Neural progenitor cell (in vitro differentiated cells): Measurements from ENCODE around the gene SMAD7. TPM values are rescaled to one million over a fixed set of nuclear protein-coding genes. Genes with fewer than 3 reads are reported as not detected.
A peak's percentile ranks its signal among the peaks of the same experiment; 100 is the strongest.

Experiments used
- DNase-seq: peaks from one replicate; pipeline ENCODE4 v3.0.0-alpha.2; 2016; ENCODE audit warnings: low spot score
- H2AFZ ChIP-seq: fragments of 200-600 bp; sonication (generic); replicated peaks from 2 replicates; pipeline ENCODE4 v1.6.1; 2016; ENCODE audit warnings: antibody characterized with exemption
- H3F3A ChIP-seq: fragments of 200-600 bp; sonication (generic); 2 replicates; pipeline ENCODE4 v1.6.1; 2016; ENCODE audit warnings: antibody characterized with exemption, low read depth
- H3K27ac ChIP-seq: fragments of 200-600 bp; sonication (generic); 2 replicates; pipeline ENCODE4 v1.5.1; 2016; ENCODE audit warnings: mild to moderate bottlenecking
- H3K27me3 ChIP-seq: fragments of 200-600 bp; sonication (generic); 2 replicates; pipeline ENCODE4 v1.6.1; 2016; ENCODE audit warnings: mild to moderate bottlenecking, moderate library complexity
- H3K36me3 ChIP-seq: fragments of 200-600 bp; sonication (generic); 2 replicates; pipeline ENCODE4 v1.5.1; 2016
- H3K4me1 ChIP-seq: fragments of 200-600 bp; sonication (generic); 2 replicates; pipeline ENCODE4 v1.6.1; 2016; ENCODE audit warnings: mixed run types
- H3K4me2 ChIP-seq: fragments of 200-600 bp; sonication (generic); 2 replicates; pipeline ENCODE4 v1.6.1; 2016
- H3K4me3 ChIP-seq: fragments of 200-600 bp; sonication (generic); 2 replicates; pipeline ENCODE4 v1.5.1; 2016
- H3K79me2 ChIP-seq: fragments of 200-600 bp; sonication (generic); 2 replicates; pipeline ENCODE4 v1.6.1; 2016; ENCODE audit warnings: low read depth
- H3K9ac ChIP-seq: fragments of 200-600 bp; sonication (generic); 2 replicates; pipeline ENCODE4 v1.6.1; 2016
- H3K9me3 ChIP-seq: fragments of 200-600 bp; sonication (generic); 2 replicates; pipeline ENCODE4 v1.5.1; 2016; ENCODE audit warnings: low read depth
- H4K20me1 ChIP-seq: fragments of 200-600 bp; sonication (generic); 2 replicates; pipeline ENCODE4 v1.6.1; 2016; ENCODE audit warnings: low read depth
- H3K27ac Mint-ChIP-seq: 3 replicates; pipeline ENCODE4 v1.8.0; 2021; ENCODE audit warnings: mixed read lengths
- H3K27me3 Mint-ChIP-seq: 2 replicates; pipeline ENCODE4 v1.8.0; 2022; ENCODE audit warnings: low read depth, mild to moderate bottlenecking, inconsistent platforms, moderate library complexity, mixed read lengths; ENCODE audit not compliant: insufficient read depth
- H3K36me3 Mint-ChIP-seq: 3 replicates; pipeline ENCODE4 v1.8.0; 2021; ENCODE audit warnings: mixed read lengths
- H3K4me1 Mint-ChIP-seq: 3 replicates; pipeline ENCODE4 v1.8.0; 2021; ENCODE audit warnings: mixed read lengths
- H3K4me3 Mint-ChIP-seq: 3 replicates; pipeline ENCODE4 v1.8.0; 2021; ENCODE audit warnings: mild to moderate bottlenecking, moderate library complexity, mixed read lengths
- H3K9me3 Mint-ChIP-seq: 3 replicates; pipeline ENCODE4 v1.8.0; 2020; ENCODE audit warnings: mixed read lengths
- CTCF ChIP-seq: fragments of 200-600 bp; sonication (generic); IDR thresholded peaks from 2 replicates; pipeline ENCODE4 v1.5.1; 2017; ENCODE audit warnings: antibody characterized with exemption, mild to moderate bottlenecking
- EZH2 ChIP-seq: fragments of 200-600 bp; sonication (generic); IDR thresholded peaks from 2 replicates; pipeline ENCODE4 v1.6.1; 2017; ENCODE audit warnings: antibody characterized with exemption, mild to moderate bottlenecking, moderate library complexity
- EZH2phosphoT487 ChIP-seq: fragments of 200-600 bp; sonication (generic); IDR thresholded peaks from 2 replicates; pipeline ENCODE4 v1.6.1; 2017; ENCODE audit warnings: antibody characterized with exemption
- total RNA-seq: library from RNA; depleted of rRNA; stranded (reverse); fragments of >200 nt; gene quantifications from 2 replicates; pipeline ENCODE4 v1.2.3, GENCODE V29; 2015; ENCODE audit warnings: low replicate concordance

SMAD7 gene
- total RNA-seq, 1 donor from 2014 or later: 1.1 TPM

- Mint-ChIP-seq H3K4me1 (peaks cover 68% of the 10 kb centered on the region), H3K27ac (no peak overlapping the region), H3K36me3 (peaks cover 13% of the 10 kb centered on the region), H3K27me3 (peaks cover 7% of the 10 kb centered on the region), H3K9me3 (no peaks in the 10 kb centered on the region), H3K4me3 (no peak overlapping the region)
- H3K27ac ChIP-seq: no peak overlapping the region
- TF ChIP-seq EZH2: no peak
- TF ChIP-seq CTCF: no peak
- no peak for TF ChIP-seq EZH2phosphoT487
- no peaks in the 10 kb centered on the region for H3K36me3 ChIP-seq
- H3F3A ChIP-seq: no peaks in the 10 kb centered on the region
- H3K4me1 ChIP-seq: peaks cover 24% of the 10 kb centered on the region
- H3K27me3 ChIP-seq: no peaks in the 10 kb centered on the region
- peaks cover 2% of the 10 kb centered on the region for H4K20me1 ChIP-seq
- H3K4me3 ChIP-seq: no peak overlapping the region
- no peak overlapping the region for H3K4me2 ChIP-seq
- H3K79me2 ChIP-seq: no peaks in the 10 kb centered on the region
- no peak for DNase-seq
- no peak overlapping the region for H2AFZ ChIP-seq
- no peaks in the 10 kb centered on the region for H3K9me3 ChIP-seq
- no peak overlapping the region for H3K9ac ChIP-seq
Measured at GRCh38 chr18:48932462-48932818, 18.3 kb downstream of the SMAD7 start.

GRCh38 chr18:48931680-48932461, 18.9 kb downstream of the SMAD7 start:
- peaks cover 15% of the 10 kb centered on the region for H3K36me3 Mint-ChIP-seq
- Histone ChIP-seq H3K27ac (no peak overlapping the region), H3F3A (no peaks in the 10 kb centered on the region), H3K79me2 (no peaks in the 10 kb centered on the region), H2AFZ (no peak overlapping the region), H3K4me2 (no peak overlapping the region), H3K27me3 (no peaks in the 10 kb centered on the region), H4K20me1 (no peaks in the 10 kb centered on the region), H3K9me3 (no peaks in the 10 kb centered on the region), H3K4me3 (no peak overlapping the region), H3K36me3 (no peaks in the 10 kb centered on the region), H3K9ac (no peak overlapping the region), H3K4me1 (peaks cover 21% of the 10 kb centered on the region)
- H3K4me3 Mint-ChIP-seq: no peak overlapping the region
- H3K27ac Mint-ChIP-seq: peak overlapping the region; percentile 75
- no peaks in the 10 kb centered on the region for H3K9me3 Mint-ChIP-seq
- peaks cover 67% of the 10 kb centered on the region for H3K4me1 Mint-ChIP-seq
- DNase-seq: no peak
- TF ChIP-seq CTCF (no peak), EZH2 (no peak), EZH2phosphoT487 (no peak)
- H3K27me3 Mint-ChIP-seq: peaks cover 7% of the 10 kb centered on the region

GRCh38 chr18:48930926-48931325, 19.8 kb downstream of the SMAD7 start:
- DNase-seq: no peak
- peaks cover 4% of the 10 kb centered on the region for H3K27me3 Mint-ChIP-seq
- TF ChIP-seq CTCF (no peak), EZH2phosphoT487 (no peak), EZH2 (no peak)
- Histone ChIP-seq H4K20me1 (no peaks in the 10 kb centered on the region), H3K9me3 (no peaks in the 10 kb centered on the region), H3F3A (no peaks in the 10 kb centered on the region), H3K36me3 (no peaks in the 10 kb centered on the region), H3K27ac (no peak overlapping the region), H3K9ac (no peak overlapping the region), H3K4me3 (no peak overlapping the region), H3K4me2 (no peak overlapping the region), H3K79me2 (no peaks in the 10 kb centered on the region), H2AFZ (no peak overlapping the region), H3K27me3 (no peaks in the 10 kb centered on the region), H3K4me1 (peaks cover 21% of the 10 kb centered on the region)
- H3K27ac Mint-ChIP-seq: no peak overlapping the region
- H3K4me3 Mint-ChIP-seq: no peak overlapping the region
- H3K9me3 Mint-ChIP-seq: no peaks in the 10 kb centered on the region
- H3K36me3 Mint-ChIP-seq: peaks cover 14% of the 10 kb centered on the region
- peaks cover 65% of the 10 kb centered on the region for H3K4me1 Mint-ChIP-seq
